Mammary epithelial cell (primary cell): ENCODE data around the gene NKX6-1.

Experiments
- CTCF ChIP-seq, 2 donors: IDR thresholded peaks in 1 of 2; conservative IDR thresholded peaks in 1 of 2; 2 replicates each; pipeline ENCODE4 v1.5.1; 2011 to 2012; ENCODE audit warnings: inconsistent platforms in 2 of 2, low read length in 2 of 2, mild to moderate bottlenecking in 2 of 2, control low read depth in 1 of 2, low read depth in 1 of 2; ENCODE audit not compliant: insufficient read depth in 1 of 2; ENCODE audit errors: extremely low read depth in 1 of 2
- EZH2 ChIP-seq: IDR thresholded peaks from 2 replicates; pipeline ENCODE4 v1.6.1; 2012; ENCODE audit warnings: low read length, inconsistent platforms, borderline replicate concordance

- no peak for TF ChIP-seq CTCF (conservative IDR thresholded peaks at IDR 0.05 in 1 of 2, IDR thresholded peaks at IDR 0.05 in 1 of 2; ENCODE audit: extremely low read depth in 1 of 2, insufficient read depth in 1 of 2, low read depth in 1 of 2, low read length in 2 of 2)
- TF ChIP-seq EZH2 = no peak
Measured at GRCh38 chr4:84512277-84512676, 13.2 kb upstream of the NKX6-1 start.
